DND-41 (cell line): ENCODE results near the gene SGSM2.

Experiments used
- EZH2 ChIP-seq: IDR thresholded peaks from 3 replicates; pipeline ENCODE4 v1.6.1; 2012; ENCODE audit warnings: borderline replicate concordance, low read depth, mild to moderate bottlenecking, moderate library complexity, low read length, inconsistent platforms; ENCODE audit not compliant: severe bottlenecking
- TF ChIP-seq, protein P1 (sequence below): IDR thresholded peaks from 2 replicates; pipeline ENCODE4 v1.5.1; 2012; ENCODE audit warnings: borderline replicate concordance, low read length, moderate library complexity, mild to moderate bottlenecking; ENCODE audit not compliant: poor library complexity, severe bottlenecking; ENCODE audit errors: extremely low read depth

DNA sequence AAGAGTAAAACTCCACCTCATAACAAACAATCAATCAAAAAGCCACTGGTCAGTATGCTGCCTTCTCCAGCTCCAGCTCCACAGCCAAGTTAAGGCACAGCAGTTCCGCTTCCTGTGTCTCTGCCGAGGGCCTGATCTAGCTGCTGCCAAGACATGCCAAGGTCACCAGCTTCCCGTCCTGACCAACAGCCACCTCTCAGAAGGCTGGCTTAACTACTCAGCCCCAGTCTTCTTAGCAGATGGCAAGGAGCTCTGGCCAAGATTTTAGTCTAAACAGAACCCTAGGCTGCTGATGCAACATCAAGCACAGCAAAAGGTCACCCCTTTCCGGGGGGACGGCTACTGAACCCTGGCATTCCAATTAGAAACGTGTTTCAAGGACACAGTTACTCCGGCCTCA, 81.3 kb downstream of the SGSM2 start:
- no peak for TF ChIP-seq EZH2
- TF ChIP-seq, protein P1, sequence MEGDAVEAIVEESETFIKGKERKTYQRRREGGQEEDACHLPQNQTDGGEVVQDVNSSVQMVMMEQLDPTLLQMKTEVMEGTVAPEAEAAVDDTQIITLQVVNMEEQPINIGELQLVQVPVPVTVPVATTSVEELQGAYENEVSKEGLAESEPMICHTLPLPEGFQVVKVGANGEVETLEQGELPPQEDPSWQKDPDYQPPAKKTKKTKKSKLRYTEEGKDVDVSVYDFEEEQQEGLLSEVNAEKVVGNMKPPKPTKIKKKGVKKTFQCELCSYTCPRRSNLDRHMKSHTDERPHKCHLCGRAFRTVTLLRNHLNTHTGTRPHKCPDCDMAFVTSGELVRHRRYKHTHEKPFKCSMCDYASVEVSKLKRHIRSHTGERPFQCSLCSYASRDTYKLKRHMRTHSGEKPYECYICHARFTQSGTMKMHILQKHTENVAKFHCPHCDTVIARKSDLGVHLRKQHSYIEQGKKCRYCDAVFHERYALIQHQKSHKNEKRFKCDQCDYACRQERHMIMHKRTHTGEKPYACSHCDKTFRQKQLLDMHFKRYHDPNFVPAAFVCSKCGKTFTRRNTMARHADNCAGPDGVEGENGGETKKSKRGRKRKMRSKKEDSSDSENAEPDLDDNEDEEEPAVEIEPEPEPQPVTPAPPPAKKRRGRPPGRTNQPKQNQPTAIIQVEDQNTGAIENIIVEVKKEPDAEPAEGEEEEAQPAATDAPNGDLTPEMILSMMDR, result no peak
